H1 (cell line): ENCODE results near the gene EFCAB6. TPM values are rescaled to one million over a fixed set of nuclear protein-coding genes. Genes with fewer than 3 reads are reported as not detected.

Experiments used
- KDM5A ChIP-seq: fragments of 200-600 bp; IDR thresholded peaks from 2 replicates; pipeline ENCODE4 v1.7.1; 2012; ENCODE audit warnings: mild to moderate bottlenecking, low read length, inconsistent platforms, mixed read lengths
- NRF1 ChIP-seq: IDR thresholded peaks from 2 replicates; pipeline ENCODE4 v1.6.1; 2011; ENCODE audit warnings: mild to moderate bottlenecking, low read depth, low read length, improper control_type of control experiment
- POLR2A ChIP-seq, 2 experiments: IDR thresholded peaks; 1 replicate in 1 of 2; 2 replicates in 1 of 2; pipeline ENCODE4 v1.6.1; 2011; ENCODE audit warnings: low read depth in 2 of 2, low read length in 2 of 2, mild to moderate bottlenecking in 2 of 2; ENCODE audit errors: control extremely low read depth in 1 of 2
- POLR2AphosphoS5 ChIP-seq: IDR thresholded peaks from 2 replicates; pipeline ENCODE4 v1.6.1; 2011; ENCODE audit warnings: low read depth, low read length
- USF2 ChIP-seq: IDR thresholded peaks from 2 replicates; pipeline ENCODE4 v1.6.1; 2011; ENCODE audit warnings: low read length, improper control_type of control experiment
- polyA plus RNA-seq, 7 experiments: library from polyadenylated mRNA; depleted of rRNA in 3 of 7; stranded (reverse) in 5 of 7; unstranded in 2 of 7; fragments of >200 nt in 5 of 7; fragments of 200-250 nt in 2 of 7; gene quantifications; 1 replicate in 5 of 7; 2 replicates in 1 of 7; 4 replicates in 1 of 7; pipeline versions ENCODE4 v1.2.1 to v1.2.3, GENCODE V29; 2011 to 2013; ENCODE audit warnings: missing spikeins in 2 of 7, mixed read lengths in 2 of 7
- total RNA-seq: library from RNA; stranded (reverse); fragmentation: NEBNext Ultra II Directional; extraction: Animal tissue kit (Norgen Biotek cat#: 25700); gene quantifications from 2 replicates; pipeline ENCODE4 v1.2.1, GENCODE V29; 2021

The EFCAB6 gene
- total and polyA plus RNA-seq, 2 of the 8 experiments (the other 6 are each of a cell fraction or from before 2014, with no cell fraction given): 0.32 to 1.7 TPM

DNA sequence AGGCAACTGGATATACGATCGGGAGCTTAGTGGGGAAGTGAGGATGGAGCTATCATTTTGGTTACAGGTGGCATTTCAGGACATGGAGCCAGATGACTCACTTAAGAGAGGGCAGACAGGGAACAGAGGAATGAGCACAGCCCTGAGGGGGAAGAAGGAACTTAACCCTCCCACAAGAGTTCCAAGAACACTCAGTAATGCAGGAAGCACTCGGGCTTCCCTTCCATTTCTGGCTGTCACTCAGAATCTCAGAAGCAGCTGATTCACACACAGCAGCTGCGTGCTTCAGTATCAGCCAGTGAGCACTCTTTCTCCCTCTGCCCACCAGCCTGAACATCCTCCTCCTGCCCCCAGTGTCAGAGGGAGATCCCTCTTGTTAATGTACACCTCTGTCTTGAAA, 34.8 kb downstream of the EFCAB6 start (continued):
- TF ChIP-seq POLR2AphosphoS5: no peak
- no peak for TF ChIP-seq NRF1
- no peak for TF ChIP-seq USF2
- no peak for TF ChIP-seq KDM5A
- TF ChIP-seq POLR2A (IDR thresholded peaks at IDR 0.05; ENCODE audit: control extremely low read depth in 1 of 2, low read depth in 2 of 2, low read length in 2 of 2): no peak
